ENCODE results near the gene TNFRSF6B. TPM values are rescaled to one million over a fixed set of nuclear protein-coding genes. Genes with fewer than 3 reads are reported as not detected.

The TNFRSF6B gene
- total RNA-seq, 1 experiment from 2014 or later: not detected

DNA sequence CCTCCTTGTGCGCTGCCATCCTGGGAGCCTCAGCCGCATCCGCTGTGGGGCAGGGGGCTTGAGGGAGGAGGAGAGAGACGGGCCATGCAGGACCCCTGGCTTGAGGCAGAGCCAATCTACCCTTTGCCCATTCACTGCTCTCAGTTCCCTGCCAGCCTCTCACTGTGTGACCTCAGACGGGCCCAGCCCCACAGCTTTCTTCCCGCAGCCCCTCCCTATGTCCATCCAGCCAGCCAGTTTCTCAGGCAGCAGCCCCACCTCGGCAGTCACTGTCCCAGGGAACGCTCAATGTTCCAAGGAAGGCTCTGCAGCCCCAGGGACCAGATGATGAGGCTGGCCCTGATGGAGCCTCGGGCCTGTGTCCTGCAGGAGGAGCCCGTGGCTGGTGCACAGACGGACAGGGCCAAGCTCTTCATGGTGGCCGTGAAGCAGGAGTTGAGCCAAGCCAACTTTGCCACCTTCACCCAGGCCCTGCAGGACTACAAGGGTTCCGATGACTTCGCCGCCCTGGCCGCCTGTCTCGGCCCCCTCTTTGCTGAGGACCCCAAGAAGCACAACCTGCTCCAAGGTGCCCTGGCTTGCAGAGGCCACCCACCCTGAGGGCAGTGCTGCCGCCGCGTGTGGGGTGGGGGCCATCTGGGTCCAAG lies 3.9 kb upstream of the TNFRSF6B start:
- intact Hi-C loops (cut with micrococcal nuclease; ENCODE audit: unreplicated experiment): no loop called here
- BruUV-seq (replicated peaks): no TSS peak

GRCh38 chr20:63693083-63693732 lies 3.2 kb upstream of the TNFRSF6B start:
- peaks cover 45% of the 10 kb centered on the region for H3F3A ChIP-seq (ENCODE audit: insufficient read depth, low read depth)
- H3K4me2 ChIP-seq: no peak overlapping the region
- H3K4me1 ChIP-seq (replicated peaks; ENCODE audit: insufficient read depth): peaks cover 25% of the 10 kb centered on the region
- ChIA-PET CTCF (no interaction called here), POLR2A (ENCODE audit: unreplicated experiment) (interaction anchor here (0.6 to 0.7 kb wide), 2 partner anchors 281 to 374 kb away, joined by 3 to 7 read pairs; no protein-coding TSS in a partner anchor)
- no peak overlapping the region for H2AFZ ChIP-seq
- intact Hi-C loops (cut with micrococcal nuclease; ENCODE audit: unreplicated experiment): no loop called here
- H3K9me3 ChIP-seq (ENCODE audit: insufficient read depth, low read depth): no peaks in the 10 kb centered on the region
- no peaks in the 10 kb centered on the region for H3K79me2 ChIP-seq (ENCODE audit: low read depth)
- no peak for TF ChIP-seq EZH2 (IDR thresholded peaks at IDR 0.05; ENCODE audit: low read depth)
- TF ChIP-seq, protein P1, sequence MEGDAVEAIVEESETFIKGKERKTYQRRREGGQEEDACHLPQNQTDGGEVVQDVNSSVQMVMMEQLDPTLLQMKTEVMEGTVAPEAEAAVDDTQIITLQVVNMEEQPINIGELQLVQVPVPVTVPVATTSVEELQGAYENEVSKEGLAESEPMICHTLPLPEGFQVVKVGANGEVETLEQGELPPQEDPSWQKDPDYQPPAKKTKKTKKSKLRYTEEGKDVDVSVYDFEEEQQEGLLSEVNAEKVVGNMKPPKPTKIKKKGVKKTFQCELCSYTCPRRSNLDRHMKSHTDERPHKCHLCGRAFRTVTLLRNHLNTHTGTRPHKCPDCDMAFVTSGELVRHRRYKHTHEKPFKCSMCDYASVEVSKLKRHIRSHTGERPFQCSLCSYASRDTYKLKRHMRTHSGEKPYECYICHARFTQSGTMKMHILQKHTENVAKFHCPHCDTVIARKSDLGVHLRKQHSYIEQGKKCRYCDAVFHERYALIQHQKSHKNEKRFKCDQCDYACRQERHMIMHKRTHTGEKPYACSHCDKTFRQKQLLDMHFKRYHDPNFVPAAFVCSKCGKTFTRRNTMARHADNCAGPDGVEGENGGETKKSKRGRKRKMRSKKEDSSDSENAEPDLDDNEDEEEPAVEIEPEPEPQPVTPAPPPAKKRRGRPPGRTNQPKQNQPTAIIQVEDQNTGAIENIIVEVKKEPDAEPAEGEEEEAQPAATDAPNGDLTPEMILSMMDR (conservative IDR thresholded peaks at IDR 0.05): no peak
- no peak overlapping the region for H3K27ac ChIP-seq
- peak in 1 of 2 experiments; percentile 27 for DNase-seq
- no peak overlapping the region for H3K4me3 ChIP-seq
- BruUV-seq (replicated peaks): no TSS peak
- H3K9me2 ChIP-seq (ENCODE audit: insufficient read depth): no peaks in the 10 kb centered on the region
- H3K27me3 ChIP-seq (ENCODE audit: insufficient read depth, low read depth): no peaks in the 10 kb centered on the region
- no peaks in the 10 kb centered on the region for H3K36me3 ChIP-seq (ENCODE audit: low read depth)
- H4K20me1 ChIP-seq (ENCODE audit: insufficient read depth): 0 out of 2 replicates have a peak, but pooled peaks cover 3% of the 10 kb centered on the region

More for the DNA sequence above, 3.9 kb upstream of the TNFRSF6B start:
- Histone ChIP-seq H3K36me3 (ENCODE audit: low read depth) (no peaks in the 10 kb centered on the region), H3K79me2 (ENCODE audit: low read depth) (no peaks in the 10 kb centered on the region), H2AFZ (no peak overlapping the region), H3K4me1 (replicated peaks; ENCODE audit: insufficient read depth) (peaks cover 25% of the 10 kb centered on the region), H3K4me3 (no peak overlapping the region), H3K4me2 (no peak overlapping the region), H3K9me2 (ENCODE audit: insufficient read depth) (no peaks in the 10 kb centered on the region), H4K20me1 (ENCODE audit: insufficient read depth) (0 out of 2 replicates have a peak, but pooled peaks cover 2% of the 10 kb centered on the region), H3K27me3 (ENCODE audit: insufficient read depth, low read depth) (no peaks in the 10 kb centered on the region), H3F3A (ENCODE audit: insufficient read depth, low read depth) (peaks cover 43% of the 10 kb centered on the region), H3K9me3 (ENCODE audit: insufficient read depth, low read depth) (no peaks in the 10 kb centered on the region), H3K27ac (no peak overlapping the region)
- TF ChIP-seq EZH2 (IDR thresholded peaks at IDR 0.05; ENCODE audit: low read depth): no peak
- TF ChIP-seq, protein P1 (conservative IDR thresholded peaks at IDR 0.05): no peak
- DNase-seq: no peak
- CTCF ChIA-PET: interaction anchor here (0.6 kb wide), 1 partner anchor 101 kb away, joined by 5 read pairs; no protein-coding TSS in a partner anchor
- POLR2A ChIA-PET (ENCODE audit: unreplicated experiment): interaction anchor here (0.6 to 0.7 kb wide), 2 partner anchors 280 to 375 kb away, joined by 3 to 7 read pairs; no protein-coding TSS in a partner anchor

GRCh38 chr20:63693733-63694583 lies 2.5 kb upstream of the TNFRSF6B start:
- no TSS peak for BruUV-seq (replicated peaks)
- H3K27me3 ChIP-seq (ENCODE audit: insufficient read depth, low read depth): no peaks in the 10 kb centered on the region
- H3K79me2 ChIP-seq (ENCODE audit: low read depth): no peaks in the 10 kb centered on the region
- no peaks in the 10 kb centered on the region for H3K36me3 ChIP-seq (ENCODE audit: low read depth)
- peaks cover 50% of the 10 kb centered on the region for H3F3A ChIP-seq (ENCODE audit: insufficient read depth, low read depth)
- H2AFZ ChIP-seq: no peak overlapping the region
- intact Hi-C loops (cut with micrococcal nuclease; ENCODE audit: unreplicated experiment): no loop called here
- peak in 1 of 2 experiments; percentile 26 for DNase-seq
- TF ChIP-seq EZH2 (IDR thresholded peaks at IDR 0.05; ENCODE audit: low read depth): no peak
- TF ChIP-seq, protein P1 (conservative IDR thresholded peaks at IDR 0.05): no peak
- POLR2A ChIA-PET (ENCODE audit: unreplicated experiment): no interaction called here
- no peak overlapping the region for H3K27ac ChIP-seq
- H3K9me2 ChIP-seq (ENCODE audit: insufficient read depth): no peaks in the 10 kb centered on the region
- peaks cover 30% of the 10 kb centered on the region for H3K4me1 ChIP-seq (replicated peaks; ENCODE audit: insufficient read depth)
- no peak overlapping the region for H3K4me3 ChIP-seq
- CTCF ChIA-PET: interaction anchor here (0.6 kb wide), 1 partner anchor 495 kb away, joined by 9 read pairs; no protein-coding TSS in a partner anchor
- H3K4me2 ChIP-seq: no peak overlapping the region
- 0 out of 2 replicates have a peak, but pooled peaks cover 3% of the 10 kb centered on the region for H4K20me1 ChIP-seq (ENCODE audit: insufficient read depth)
- no peaks in the 10 kb centered on the region for H3K9me3 ChIP-seq (ENCODE audit: insufficient read depth, low read depth)

Data from PC-9 (cell line).